Pancreas (tissue), 10 donors: ENCODE results near the gene EPHA1. TPM values are rescaled to one million over a fixed set of nuclear protein-coding genes. Genes with fewer than 3 reads are reported as not detected.
"Not testable (repeated sequence)": the region's sequence is repeated elsewhere in the genome, so short reads cannot be mapped to it uniquely, and the experiment has no call there.

Source experiments
- ATAC-seq, 4 donors: fragments of 200-7000 bp; cut with Tn5 transposase; one replicate each; pipeline versions ENCODE4 v1.8.0 to v1.9.1; 2020; ENCODE audit warnings: mild to moderate bottlenecking in 4 of 4, moderate library complexity in 4 of 4
- DNase-seq, 6 donors: peaks; one replicate each; pipeline ENCODE4 v3.0.0-alpha.2; 2020
- FAIRE-seq: peaks from 2 replicates; lab custom pipeline; 2012; peaks lifted over from hg19 to GRCh38; lab: Jason Lieb, UNC
- H3K27ac ChIP-seq, 4 donors: fragments of 200-600 bp; sonication (generic); 1 replicate in 3 of 4; 2 replicates in 1 of 4; pipeline versions ENCODE4 v1.5.0 to v1.8.0; 2020
- H3K27me3 ChIP-seq, 4 donors: fragments of 200-600 bp; one replicate each; pipeline ENCODE4 v1.8.0; 2021
- H3K36me3 ChIP-seq, 3 donors: fragments of 200-600 bp; sonication (generic) in 1 of 3; one replicate each; pipeline versions ENCODE4 v1.5.0 to v1.8.0; 2020 to 2021
- H3K4me1 ChIP-seq, 3 donors: fragments of 200-600 bp; one replicate each; pipeline ENCODE4 v1.8.0; 2021
- H3K4me3 ChIP-seq, 4 donors: fragments of 200-600 bp; sonication (generic) in 2 of 4; one replicate each; pipeline versions ENCODE4 v1.5.0 to v1.8.0; 2020 to 2021
- H3K9me3 ChIP-seq, 4 donors: fragments of 200-600 bp; one replicate each; pipeline ENCODE4 v1.8.0; 2021
- CTCF ChIP-seq, 4 donors: fragments of 200-600 bp; sonication (generic) in 3 of 4; IDR thresholded peaks; one replicate each; pipeline versions ENCODE4 v1.5.0 to v1.8.0; 2021; ENCODE audit warnings: antibody characterized with exemption in 4 of 4
- WGBS, 2 donors: extraction: QIAGEN DNeasy Blood & Tissue Kit; methylation state at CpG; one replicate each; pipeline ENCODE4 v1.1.7; 2013; 5-methylcytosine and 5-hydroxymethylcytosine counted together
- intact Hi-C, 3 donors: fragments of 100-400 bp; cut with DNase I; formaldehyde crosslinking; loops; one replicate each; pipeline versions ENCODE4 v1.11.1 to v1.14.2; 2022
- polyA plus RNA-seq, 2 donors: library from polyadenylated mRNA; stranded (reverse); fragments of 200-250 nt; gene quantifications; one replicate each; pipeline ENCODE4 v1.2.3, GENCODE V29; 2013
- total RNA-seq, 6 donors: library from RNA; stranded (reverse); fragmentation: NEBNext Ultra II Directional in 4 of 6; extraction: Animal tissue kit (Norgen Biotek cat#: 25700) in 4 of 6; gene quantifications; one replicate each; pipeline versions ENCODE4 v1.2.1 to v1.2.4, GENCODE V29; 2021 to 2023
- donor health status: healthy with polysubstance abuse.
- donor health status: DM: no; HTN: no; CAD: no; lungs with moderate emphysema.
- donor health status: DM: no; HTN: no; CAD: no.
- donor health status: control.
- donor health status: control.
- donor health status: Bipolar disorder and iron deficiency.
- donor health status: DM: yes; HTN: yes; CAD: no.
- donor health status: DM: no; HTN: no; CAD: no.
- donor health status: DM: no; HTN: no; CAD: no.
- donor health status: DM: yes; HTN: yes; CAD: no.

The EPHA1 gene
- total and polyA plus RNA-seq, 8 donors, result 5.3 to 14.2 (median 7.8) TPM

- H3K36me3 ChIP-seq, result no peaks in the 10 kb centered on the region
- no peaks in the 10 kb centered on the region for H3K4me1 ChIP-seq
- WGBS, 2 donors, result 87 to 93% methylated on average over 2 of the region's 2 CpGs
- H3K9me3 ChIP-seq, result no peaks in the 10 kb centered on the region
- FAIRE-seq, result no peak
- H3K27ac ChIP-seq, result no peak overlapping the region
- H3K27me3 ChIP-seq, result no peaks in the 10 kb centered on the region
- no peak for TF ChIP-seq CTCF (IDR thresholded peaks at IDR 0.05)
- intact Hi-C loops, result no loop called here
- no peak for DNase-seq
- no peak for ATAC-seq
- no peak overlapping the region for H3K4me3 ChIP-seq
Observed at GRCh38 chr7:143426479-143427142, 18.0 kb upstream of the EPHA1 start.

GRCh38 chr7:143424476-143424875, 15.8 kb upstream of the EPHA1 start:
- H3K9me3 ChIP-seq, H3K27me3 ChIP-seq, H3K36me3 ChIP-seq, H3K4me3 ChIP-seq, H3K27ac ChIP-seq, ATAC-seq, FAIRE-seq, intact Hi-C loops, H3K4me1 ChIP-seq: not testable (repeated sequence)
- peak in 1 of 6 donors; percentile 58 for DNase-seq
- WGBS, 2 donors, result 94 to 96% methylated on average over 11 to 34 of the region's 34 CpGs

- H3K4me3 ChIP-seq, result no peak overlapping the region
- FAIRE-seq, result no peak
- H3K9me3 ChIP-seq, result no peaks in the 10 kb centered on the region
- H3K4me1 ChIP-seq, result no peaks in the 10 kb centered on the region
- no peak for DNase-seq
- no peak for ATAC-seq
- no peak for TF ChIP-seq CTCF (IDR thresholded peaks at IDR 0.05)
- no peaks in the 10 kb centered on the region for H3K27me3 ChIP-seq
- H3K27ac ChIP-seq, result no peak overlapping the region
- H3K36me3 ChIP-seq, result no peaks in the 10 kb centered on the region
- WGBS, 2 donors, result 84 to 86% methylated on average over 3 of the region's 3 CpGs
- intact Hi-C loops, result no loop called here
Observed at GRCh38 chr7:143422033-143422432, 13.4 kb upstream of the EPHA1 start.

GRCh38 chr7:143420624-143421023, 12.0 kb upstream of the EPHA1 start:
- H3K9me3 ChIP-seq, H3K27me3 ChIP-seq, H3K36me3 ChIP-seq, ATAC-seq, H3K4me3 ChIP-seq, H3K4me1 ChIP-seq, intact Hi-C loops, FAIRE-seq, H3K27ac ChIP-seq, DNase-seq: not testable (repeated sequence)
- 55 to 56% methylated on average over 3 of the region's 3 CpGs for WGBS, 2 donors

- no peaks in the 10 kb centered on the region for H3K4me1 ChIP-seq
- TF ChIP-seq CTCF (IDR thresholded peaks at IDR 0.05), result no peak
- H3K9me3 ChIP-seq, result no peaks in the 10 kb centered on the region
- intact Hi-C loops, result loop anchor here in 1 of 3 donors (5.0 kb wide), 1 partner anchor 178 kb away; no protein-coding TSS in a partner anchor
- no peak for FAIRE-seq
- no peaks in the 10 kb centered on the region for H3K36me3 ChIP-seq
- no peak overlapping the region for H3K4me3 ChIP-seq
- ATAC-seq, result peak in 3 of 4 donors; percentile 34 to 59 (median 46)
- H3K27me3 ChIP-seq, result no peaks in the 10 kb centered on the region
- no peak for DNase-seq
- no peak overlapping the region for H3K27ac ChIP-seq
- WGBS, 2 donors, result 15 to 21% methylated on average over 4 of the region's 4 CpGs
Observed at GRCh38 chr7:143419880-143420279, 11.2 kb upstream of the EPHA1 start.
